HG02840 (cell line): ENCODE data around the gene ITGB1BP1.

Experiments used
- ATAC-seq: cut with Tn5 transposase; IDR thresholded peaks from one replicate; pipeline ENCODE4 v1.9.1; 2021; ENCODE audit warnings: mild to moderate bottlenecking, moderate library complexity, moderate number of reproducible peaks; ENCODE audit not compliant: unreplicated experiment, low FRiP score

Gene ITGB1BP1

DNA sequence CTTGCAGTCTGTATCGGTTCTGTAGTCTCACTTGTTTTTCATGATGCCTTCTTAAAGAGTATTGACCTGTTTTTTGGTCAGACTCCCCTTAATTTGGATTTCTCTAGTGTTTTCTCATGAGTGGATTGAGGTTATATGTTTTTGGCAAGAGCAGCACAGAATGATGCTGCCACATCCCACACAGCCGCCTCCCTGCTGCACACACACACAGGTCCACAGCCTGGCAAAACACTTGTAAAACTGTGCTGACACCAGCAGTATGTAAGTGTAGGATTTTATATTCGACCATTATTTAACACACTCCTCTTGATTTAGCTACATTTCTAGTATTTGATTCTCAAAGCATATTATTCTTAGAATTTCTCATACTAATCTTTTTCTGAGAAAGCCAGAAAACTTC lies 68.1 kb downstream of the ITGB1BP1 start:
- no peak for ATAC-seq

DNA sequence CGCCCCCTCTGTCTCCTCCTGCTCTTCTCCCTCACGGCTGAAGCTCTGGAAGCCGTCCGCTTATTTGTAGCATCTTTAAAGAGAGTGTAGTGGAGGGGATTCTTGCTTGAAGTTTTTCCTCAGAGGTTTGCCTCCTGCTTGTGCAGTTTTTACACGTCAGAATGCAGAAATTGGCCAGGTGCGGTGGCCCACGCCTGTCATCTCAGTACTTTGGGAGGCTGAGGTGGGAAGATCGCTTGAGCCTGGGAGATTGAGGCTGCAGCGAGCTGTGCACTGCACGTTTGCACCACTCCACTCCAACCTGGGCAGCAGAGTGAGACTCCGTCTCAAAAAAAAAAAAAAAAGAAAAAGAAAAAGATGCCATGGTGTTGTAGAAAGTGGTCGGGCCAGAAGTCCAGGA lies 69.0 kb downstream of the ITGB1BP1 start:
- no peak for ATAC-seq
